ENCODE results near the gene CFB.
"Not testable (repeated sequence)": the region's sequence is repeated elsewhere in the genome, so short reads cannot be mapped to it uniquely, and the experiment has no call there.

CFB gene

GRCh38 chr6:31945507-31946369, at the start of gene CFB:
Gene CFB (plus strand): TSS chr6:31946095. CDS start chr6:31946222, 127 bp downstream.
- DNase-seq (ENCODE audit: low spot score): peak; percentile 87

GRCh38 chr6:31896493-31896855, 49.4 kb upstream of the CFB start:
- DNase-seq (ENCODE audit: low spot score): no peak

- peak; percentile 30 for DNase-seq (ENCODE audit: low spot score)
These were observed 48.9 kb upstream of the CFB start for GRCh38 chr6:31896856-31897611.

- peak; percentile 81 for DNase-seq (ENCODE audit: low spot score)
These were observed 48.1 kb upstream of the CFB start, which contains the start of gene EHMT2 for GRCh38 chr6:31897612-31898382. Gene EHMT2 (minus strand): TSS chr6:31897698. CDS start chr6:31897677, 21 bp downstream.

GRCh38 chr6:31898383-31899011, 47.4 kb upstream of the CFB start:
- peak; percentile 43 for DNase-seq (ENCODE audit: low spot score)

GRCh38 chr6:31899215-31899614, 46.7 kb upstream of the CFB start:
- no peak for DNase-seq (ENCODE audit: low spot score)

- no peak for DNase-seq (ENCODE audit: low spot score)
These were observed 45.8 kb upstream of the CFB start for GRCh38 chr6:31899882-31900722.

GRCh38 chr6:31900917-31901414, 44.9 kb upstream of the CFB start:
- DNase-seq (ENCODE audit: low spot score): no peak

- DNase-seq (ENCODE audit: low spot score): no peak
These were observed 44.4 kb upstream of the CFB start for GRCh38 chr6:31901415-31901952.

GRCh38 chr6:31901953-31902643, 43.8 kb upstream of the CFB start, which contains the start of gene ZBTB12:
Gene ZBTB12 (minus strand): TSS chr6:31902086. CDS start chr6:31901305, 781 bp downstream.
- peak; percentile 92 for DNase-seq (ENCODE audit: low spot score)

GRCh38 chr6:31903957-31904356, 41.9 kb upstream of the CFB start:
- no peak for DNase-seq (ENCODE audit: low spot score)

- no peak for DNase-seq (ENCODE audit: low spot score)
These were observed 40.9 kb upstream of the CFB start for GRCh38 chr6:31905041-31905440.

GRCh38 chr6:31906122-31906521, 39.8 kb upstream of the CFB start:
- no peak for DNase-seq (ENCODE audit: low spot score)

GRCh38 chr6:31906727-31907126, 39.2 kb upstream of the CFB start:
- DNase-seq (ENCODE audit: low spot score): not testable (repeated sequence)

GRCh38 chr6:31907158-31907813, 38.6 kb upstream of the CFB start:
- no peak for DNase-seq (ENCODE audit: low spot score)

GRCh38 chr6:31908255-31908654, 37.6 kb upstream of the CFB start:
- DNase-seq (ENCODE audit: low spot score): not testable (repeated sequence)

- DNase-seq (ENCODE audit: low spot score): no peak
These were observed 37.1 kb upstream of the CFB start for GRCh38 chr6:31908791-31909190.

GRCh38 chr6:31909298-31909697, 36.6 kb upstream of the CFB start:
- DNase-seq (ENCODE audit: low spot score): not testable (repeated sequence)

All from HuH-7 (cell line).